Esophagus squamous epithelium (tissue), 5 donors: Measurements from ENCODE around the gene RPGR. TPM values are rescaled to one million over a fixed set of nuclear protein-coding genes. Genes with fewer than 3 reads are reported as not detected.

Experiments
- DNase-seq: peaks from one replicate; lab custom pipeline; 2025; lab: John Stamatoyannopoulos, UW
- H3K27ac ChIP-seq, 4 donors: fragments of 200-600 bp; sonication (generic); one replicate each; pipeline ENCODE4 v1.5.1; 2016 to 2019; ENCODE audit warnings: mild to moderate bottlenecking in 1 of 4
- H3K27me3 ChIP-seq, 4 donors: fragments of 200-600 bp; sonication (generic); 1 replicate in 3 of 4; 2 replicates in 1 of 4; pipeline versions ENCODE4 v1.5.1 to v1.6.0; 2017 to 2021; ENCODE audit warnings: antibody characterized with exemption in 1 of 4
- H3K36me3 ChIP-seq, 3 donors: fragments of 200-600 bp; sonication (generic); one replicate each; pipeline ENCODE4 v1.5.1; 2016 to 2019
- H3K4me1 ChIP-seq, 3 donors: fragments of 200-600 bp; sonication (generic); one replicate each; pipeline ENCODE4 v1.5.1; 2017 to 2019
- H3K4me3 ChIP-seq, 4 donors: fragments of 200-600 bp; sonication (generic); 1 replicate in 3 of 4; 2 replicates in 1 of 4; pipeline ENCODE4 v1.5.1; 2016 to 2019; ENCODE audit warnings: mild to moderate bottlenecking in 2 of 4, moderate library complexity in 1 of 4
- H3K9me3 ChIP-seq, 3 donors: fragments of 200-600 bp; sonication (generic); one replicate each; pipeline ENCODE4 v1.5.1; 2016 to 2019
- CTCF ChIP-seq, 6 experiments: fragments of 450-650 bp in 4 of 6; fragments of 200-600 bp in 2 of 6; sonication (generic) in 2 of 6; IDR thresholded peaks; one replicate each; pipeline ENCODE4 v1.5.1; 2016 to 2019; ENCODE audit warnings: antibody characterized with exemption in 6 of 6, mild to moderate bottlenecking in 4 of 6, moderate library complexity in 4 of 6
- POLR2A ChIP-seq, 4 donors: fragments of 450-650 bp; IDR thresholded peaks; one replicate each; pipeline ENCODE4 v1.6.1; 2017; ENCODE audit warnings: antibody characterized with exemption in 4 of 4, mild to moderate bottlenecking in 4 of 4, moderate library complexity in 3 of 4
- WGBS, 2 donors: methylation state at CpG; one replicate each; pipeline ENCODE4 v1.1.5; 2018; 5-methylcytosine and 5-hydroxymethylcytosine counted together
- intact Hi-C: fragments of 100-400 bp; cut with DNase I; formaldehyde crosslinking; loops from one replicate; pipeline ENCODE4 v1.15.0; 2022
- total RNA-seq, 4 donors: library from RNA; depleted of rRNA; stranded (reverse); fragments of >200 nt; gene quantifications; one replicate each; pipeline ENCODE4 v1.1.0, GENCODE V29; 2016
- donor health status: DM: yes; HTN: yes; CAD: no.

RPGR gene
- total RNA-seq, 4 donors from 2014 or later, result 5.5 to 23.7 (median 7.4) TPM

GRCh38 chrX:38313190-38313589 lies 14.1 kb downstream of the RPGR start:
- 75 to 97% methylated on average over 3 to 4 of the region's 4 CpGs for WGBS, 2 donors
- no peak overlapping the region for H3K27ac ChIP-seq
- no peak for TF ChIP-seq CTCF (IDR thresholded peaks at IDR 0.05)
- no peak for TF ChIP-seq POLR2A (IDR thresholded peaks at IDR 0.05)
- H3K4me1 ChIP-seq, result no peaks in the 10 kb centered on the region
- no peak overlapping the region for H3K4me3 ChIP-seq
- H3K9me3 ChIP-seq, result no peaks in the 10 kb centered on the region
- H3K36me3 ChIP-seq, result peaks cover 0 to 34% (median 0%) of the 10 kb centered on the region in 3 donors
- intact Hi-C loops, result no loop called here
- H3K27me3 ChIP-seq, result no peaks in the 10 kb centered on the region
- DNase-seq, result no peak

- Histone ChIP-seq H3K9me3 (no peaks in the 10 kb centered on the region), H3K36me3 (peaks cover 0 to 34% (median 0%) of the 10 kb centered on the region in 3 donors), H3K27me3 (no peaks in the 10 kb centered on the region), H3K4me3 (no peak overlapping the region), H3K27ac (no peak overlapping the region), H3K4me1 (no peaks in the 10 kb centered on the region)
- no peak for DNase-seq
- intact Hi-C loops, result no loop called here
- no peak for TF ChIP-seq POLR2A (IDR thresholded peaks at IDR 0.05)
- no peak for TF ChIP-seq CTCF (IDR thresholded peaks at IDR 0.05)
- 47 to 67% methylated on average over 2 to 4 of the region's 4 CpGs for WGBS, 2 donors
These were observed 14.9 kb downstream of the RPGR start for GRCh38 chrX:38312436-38312835.

GRCh38 chrX:38311743-38312142 lies 15.6 kb downstream of the RPGR start:
- no peaks in the 10 kb centered on the region for H3K9me3 ChIP-seq
- no peaks in the 10 kb centered on the region for H3K4me1 ChIP-seq
- intact Hi-C loops, result no loop called here
- 77 to 100% methylated on average over 2 of the region's 2 CpGs for WGBS, 2 donors
- H3K4me3 ChIP-seq, result no peak overlapping the region
- no peaks in the 10 kb centered on the region for H3K27me3 ChIP-seq
- H3K36me3 ChIP-seq, result peaks cover 0 to 31% (median 0%) of the 10 kb centered on the region in 3 donors
- no peak for TF ChIP-seq CTCF (IDR thresholded peaks at IDR 0.05)
- TF ChIP-seq POLR2A (IDR thresholded peaks at IDR 0.05), result no peak
- no peak overlapping the region for H3K27ac ChIP-seq
- DNase-seq, result no peak

GRCh38 chrX:38305971-38306370 lies 21.3 kb downstream of the RPGR start:
- TF ChIP-seq POLR2A (IDR thresholded peaks at IDR 0.05), result no peak
- peak in 1 of 6 experiments; percentile 13 for TF ChIP-seq CTCF (IDR thresholded peaks at IDR 0.05)
- intact Hi-C loops, result no loop called here
- peaks cover 0 to 17% (median 0%) of the 10 kb centered on the region in 3 donors for H3K36me3 ChIP-seq
- H3K27me3 ChIP-seq, result no peaks in the 10 kb centered on the region
- H3K9me3 ChIP-seq, result no peaks in the 10 kb centered on the region
- no peaks in the 10 kb centered on the region for H3K4me1 ChIP-seq
- WGBS, 2 donors, result 61 to 78% methylated on average over 3 of the region's 3 CpGs
- peak overlapping the region in 2 of 4 donors; percentile 30 to 62 for H3K27ac ChIP-seq
- DNase-seq, result no peak
- no peak overlapping the region for H3K4me3 ChIP-seq

GRCh38 chrX:38304010-38304409 lies 23.3 kb downstream of the RPGR start:
- WGBS, 2 donors, result 43 to 59% methylated on average over 4 of the region's 4 CpGs
- H3K4me3 ChIP-seq, result no peak overlapping the region
- H3K27ac ChIP-seq, result no peak overlapping the region
- H3K27me3 ChIP-seq, result no peaks in the 10 kb centered on the region
- H3K36me3 ChIP-seq, result peaks cover 0 to 9% (median 0%) of the 10 kb centered on the region in 3 donors
- intact Hi-C loops, result no loop called here
- DNase-seq, result no peak
- TF ChIP-seq CTCF (IDR thresholded peaks at IDR 0.05) (peak in 3 of 6 experiments; percentile 13 to 23 (median 13)), POLR2A (IDR thresholded peaks at IDR 0.05) (no peak)
- H3K9me3 ChIP-seq, result no peaks in the 10 kb centered on the region
- no peaks in the 10 kb centered on the region for H3K4me1 ChIP-seq
